Erythroblast (primary cell): ENCODE results near the gene RNF19B.

ENCODE experiments used
- GATA1 ChIP-seq: IDR thresholded peaks from 2 replicates; pipeline ENCODE4 v1.6.1; 2011; ENCODE audit warnings: low read depth, mild to moderate bottlenecking, control low read depth, low read length, moderate library complexity
- POLR2A ChIP-seq: IDR thresholded peaks from 2 replicates; pipeline ENCODE4 v1.6.1; 2011; ENCODE audit warnings: mild to moderate bottlenecking, low read length

DNA sequence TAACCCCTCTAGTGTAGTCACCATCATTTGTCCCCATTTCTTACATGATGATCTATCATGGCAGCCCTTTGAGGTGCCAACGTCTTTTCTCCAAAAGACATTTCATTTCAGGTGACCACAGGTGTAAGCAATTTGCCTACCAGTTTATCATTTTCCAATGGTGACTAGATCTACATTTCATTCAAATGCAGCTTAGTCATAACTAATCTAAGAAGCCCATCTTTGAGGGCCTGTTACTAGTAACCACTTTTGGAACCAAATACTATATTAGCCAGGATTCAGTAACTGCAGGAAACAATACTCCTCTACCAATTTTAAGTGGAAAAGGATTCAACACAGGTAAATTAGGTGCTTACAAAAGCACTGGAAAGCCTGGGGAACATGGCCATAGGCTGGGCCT, 32.8 kb downstream of the RNF19B start:
- no peak for TF ChIP-seq POLR2A
- TF ChIP-seq GATA1: no peak
